HL-60 (cell line): ENCODE results near the gene ADIG.

Experiments used
- DNase-seq, 2 experiments: peaks; one replicate each; pipeline ENCODE4 v3.0.0-alpha.2; 2010 to 2020; ENCODE audit warnings: low read depth in 1 of 2, low spot score in 1 of 2
- H3K27ac ChIP-seq: fragments of 250-450 bp; sonication (Bioruptor Pico); replicated peaks from 2 replicates; pipeline ENCODE4 v1.5.1; 2020; ENCODE audit warnings: mild to moderate bottlenecking, moderate library complexity
- H3K27me3 ChIP-seq: fragments of 250-450 bp; sonication (Bioruptor Pico); 2 replicates; pipeline ENCODE4 v1.5.1; 2021; ENCODE audit warnings: mild to moderate bottlenecking, moderate library complexity; ENCODE audit not compliant: insufficient read depth, poor library complexity, severe bottlenecking
- H3K4me3 ChIP-seq: replicated peaks from 2 replicates; pipeline ENCODE4 v1.5.1; 2011; ENCODE audit warnings: mild to moderate bottlenecking, control low read depth, low read length; ENCODE audit not compliant: insufficient read depth
- GABPA ChIP-seq: IDR thresholded peaks from 2 replicates; pipeline ENCODE4 v1.6.1; 2012; ENCODE audit warnings: low read depth
- POLR2AphosphoS5 ChIP-seq: IDR thresholded peaks from 2 replicates; pipeline ENCODE4 v1.6.1; 2012; ENCODE audit warnings: low read depth
- SPI1 ChIP-seq: IDR thresholded peaks from 2 replicates; pipeline ENCODE4 v1.6.1; 2012; ENCODE audit warnings: low read depth, mild to moderate bottlenecking, borderline replicate concordance
- TF ChIP-seq, protein P1 (sequence below): IDR thresholded peaks from 2 replicates; pipeline ENCODE4 v1.6.1; 2012; ENCODE audit warnings: low read depth; ENCODE audit not compliant: insufficient replicate concordance
- TF ChIP-seq, protein P2 (sequence below): IDR thresholded peaks from one replicate; pipeline ENCODE4 v1.5.1; 2011; ENCODE audit warnings: low read length, control low read depth, inconsistent platforms; ENCODE audit not compliant: insufficient read depth

ADIG gene

DNA sequence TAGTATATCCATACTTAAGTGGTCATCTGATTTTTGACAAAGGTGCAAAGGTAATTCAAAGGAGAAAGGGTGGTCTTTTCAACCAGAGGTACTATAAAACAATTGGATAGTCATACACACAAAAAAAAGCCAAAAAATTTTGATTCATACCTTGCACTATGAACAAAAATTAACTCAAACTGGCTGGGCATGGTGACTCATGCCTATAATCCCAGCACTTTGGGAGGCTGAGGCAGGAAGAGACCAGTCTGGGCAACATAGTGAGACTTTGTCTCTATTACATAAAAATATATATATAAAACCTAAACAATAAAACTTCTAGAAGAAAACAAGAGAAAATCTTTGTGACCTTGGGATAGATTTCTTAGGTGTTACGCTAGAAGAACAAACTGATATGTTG is 43.8 kb upstream of the ADIG start:
- H3K27me3 ChIP-seq = no peaks in the 10 kb centered on the region
- no peak overlapping the region for H3K4me3 ChIP-seq
- no peak for DNase-seq
- no peak overlapping the region for H3K27ac ChIP-seq
- TF ChIP-seq GABPA (no peak), SPI1 (no peak), POLR2AphosphoS5 (no peak)
- TF ChIP-seq, protein P1, sequence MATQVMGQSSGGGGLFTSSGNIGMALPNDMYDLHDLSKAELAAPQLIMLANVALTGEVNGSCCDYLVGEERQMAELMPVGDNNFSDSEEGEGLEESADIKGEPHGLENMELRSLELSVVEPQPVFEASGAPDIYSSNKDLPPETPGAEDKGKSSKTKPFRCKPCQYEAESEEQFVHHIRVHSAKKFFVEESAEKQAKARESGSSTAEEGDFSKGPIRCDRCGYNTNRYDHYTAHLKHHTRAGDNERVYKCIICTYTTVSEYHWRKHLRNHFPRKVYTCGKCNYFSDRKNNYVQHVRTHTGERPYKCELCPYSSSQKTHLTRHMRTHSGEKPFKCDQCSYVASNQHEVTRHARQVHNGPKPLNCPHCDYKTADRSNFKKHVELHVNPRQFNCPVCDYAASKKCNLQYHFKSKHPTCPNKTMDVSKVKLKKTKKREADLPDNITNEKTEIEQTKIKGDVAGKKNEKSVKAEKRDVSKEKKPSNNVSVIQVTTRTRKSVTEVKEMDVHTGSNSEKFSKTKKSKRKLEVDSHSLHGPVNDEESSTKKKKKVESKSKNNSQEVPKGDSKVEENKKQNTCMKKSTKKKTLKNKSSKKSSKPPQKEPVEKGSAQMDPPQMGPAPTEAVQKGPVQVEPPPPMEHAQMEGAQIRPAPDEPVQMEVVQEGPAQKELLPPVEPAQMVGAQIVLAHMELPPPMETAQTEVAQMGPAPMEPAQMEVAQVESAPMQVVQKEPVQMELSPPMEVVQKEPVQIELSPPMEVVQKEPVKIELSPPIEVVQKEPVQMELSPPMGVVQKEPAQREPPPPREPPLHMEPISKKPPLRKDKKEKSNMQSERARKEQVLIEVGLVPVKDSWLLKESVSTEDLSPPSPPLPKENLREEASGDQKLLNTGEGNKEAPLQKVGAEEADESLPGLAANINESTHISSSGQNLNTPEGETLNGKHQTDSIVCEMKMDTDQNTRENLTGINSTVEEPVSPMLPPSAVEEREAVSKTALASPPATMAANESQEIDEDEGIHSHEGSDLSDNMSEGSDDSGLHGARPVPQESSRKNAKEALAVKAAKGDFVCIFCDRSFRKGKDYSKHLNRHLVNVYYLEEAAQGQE = no peak
- TF ChIP-seq, protein P2, sequence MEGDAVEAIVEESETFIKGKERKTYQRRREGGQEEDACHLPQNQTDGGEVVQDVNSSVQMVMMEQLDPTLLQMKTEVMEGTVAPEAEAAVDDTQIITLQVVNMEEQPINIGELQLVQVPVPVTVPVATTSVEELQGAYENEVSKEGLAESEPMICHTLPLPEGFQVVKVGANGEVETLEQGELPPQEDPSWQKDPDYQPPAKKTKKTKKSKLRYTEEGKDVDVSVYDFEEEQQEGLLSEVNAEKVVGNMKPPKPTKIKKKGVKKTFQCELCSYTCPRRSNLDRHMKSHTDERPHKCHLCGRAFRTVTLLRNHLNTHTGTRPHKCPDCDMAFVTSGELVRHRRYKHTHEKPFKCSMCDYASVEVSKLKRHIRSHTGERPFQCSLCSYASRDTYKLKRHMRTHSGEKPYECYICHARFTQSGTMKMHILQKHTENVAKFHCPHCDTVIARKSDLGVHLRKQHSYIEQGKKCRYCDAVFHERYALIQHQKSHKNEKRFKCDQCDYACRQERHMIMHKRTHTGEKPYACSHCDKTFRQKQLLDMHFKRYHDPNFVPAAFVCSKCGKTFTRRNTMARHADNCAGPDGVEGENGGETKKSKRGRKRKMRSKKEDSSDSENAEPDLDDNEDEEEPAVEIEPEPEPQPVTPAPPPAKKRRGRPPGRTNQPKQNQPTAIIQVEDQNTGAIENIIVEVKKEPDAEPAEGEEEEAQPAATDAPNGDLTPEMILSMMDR = no peak

DNA sequence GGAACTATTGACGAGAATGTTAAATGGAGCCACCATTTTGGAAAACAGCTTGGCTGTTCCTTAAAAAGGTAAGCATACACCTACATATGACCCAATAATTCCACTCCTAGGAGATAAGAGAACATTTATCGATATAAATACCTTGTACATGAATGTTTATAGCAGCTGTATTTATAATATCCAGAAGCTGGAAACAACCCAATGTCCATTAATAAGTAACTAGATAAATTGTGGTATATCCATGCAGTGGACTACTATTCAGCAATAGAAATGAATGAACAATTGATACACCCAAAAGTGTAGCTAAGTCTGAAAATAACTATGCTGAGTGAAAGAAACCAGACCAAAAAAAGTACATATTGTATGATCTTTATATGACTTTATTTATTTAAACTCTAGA is 42.2 kb upstream of the ADIG start:
- no peak overlapping the region for H3K4me3 ChIP-seq
- DNase-seq = no peak
- no peak for TF ChIP-seq SPI1
- TF ChIP-seq GABPA = no peak
- TF ChIP-seq, protein P2 = no peak
- TF ChIP-seq POLR2AphosphoS5 = no peak
- TF ChIP-seq, protein P1 = no peak
- H3K27ac ChIP-seq = no peak overlapping the region
- H3K27me3 ChIP-seq = no peaks in the 10 kb centered on the region

DNA sequence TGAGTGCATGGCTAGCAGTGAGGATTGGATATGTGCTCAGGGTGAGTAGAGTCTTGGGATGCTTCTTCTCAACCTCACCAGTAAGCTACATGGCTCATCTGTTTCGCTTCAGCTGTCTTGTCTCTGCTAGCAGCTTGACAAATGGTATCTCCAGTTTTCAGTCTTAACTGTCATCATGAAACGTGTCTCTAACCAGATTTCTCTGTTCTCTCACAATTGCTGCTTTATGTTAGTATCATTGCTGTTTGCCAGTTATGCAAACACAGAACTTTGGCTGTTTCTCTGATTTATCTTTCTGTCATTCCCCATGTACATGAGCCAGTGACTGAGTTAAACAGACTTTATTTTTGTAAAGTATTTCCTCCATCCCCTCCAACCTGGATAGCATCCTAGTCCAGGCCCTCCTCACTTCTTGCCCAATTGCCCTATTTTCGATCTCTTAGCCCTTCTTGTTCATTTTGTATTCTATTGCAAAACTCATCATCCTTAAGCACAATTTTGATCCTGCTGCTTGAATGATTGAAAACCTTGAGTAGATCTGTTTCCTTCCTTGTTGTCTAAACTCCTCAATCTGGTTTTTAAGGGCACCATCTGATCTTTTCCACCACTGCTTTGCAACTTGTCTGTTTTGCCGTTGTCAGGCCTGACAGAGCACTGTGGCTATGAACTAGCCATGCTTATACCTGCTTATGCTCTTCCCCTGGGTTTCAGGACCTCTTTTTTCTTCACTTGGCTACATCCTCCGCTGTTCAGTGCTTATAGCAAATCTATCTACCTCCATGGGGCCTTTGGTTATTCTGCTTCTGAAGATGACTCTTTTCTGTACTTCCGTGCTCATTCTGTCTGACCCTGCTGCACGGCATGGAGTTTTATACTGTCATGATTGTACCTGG is 37.7 kb upstream of the ADIG start:
- H3K27ac ChIP-seq = no peak overlapping the region
- H3K4me3 ChIP-seq = no peak overlapping the region
- DNase-seq = no peak
- TF ChIP-seq SPI1 = no peak
- TF ChIP-seq, protein P2 = no peak
- H3K27me3 ChIP-seq = no peaks in the 10 kb centered on the region
